ENCODE data around the gene HES5. TPM values are rescaled to one million over a fixed set of nuclear protein-coding genes. Genes with fewer than 3 reads are reported as not detected.
A peak's percentile ranks its signal among the peaks of the same experiment; 100 is the strongest.
"Not testable (repeated sequence)": the region's sequence is repeated elsewhere in the genome, so short reads cannot be mapped to it uniquely, and the experiment has no call there.

Gene HES5
- total RNA-seq, 1 experiment from 2014 or later = not detected

DNA sequence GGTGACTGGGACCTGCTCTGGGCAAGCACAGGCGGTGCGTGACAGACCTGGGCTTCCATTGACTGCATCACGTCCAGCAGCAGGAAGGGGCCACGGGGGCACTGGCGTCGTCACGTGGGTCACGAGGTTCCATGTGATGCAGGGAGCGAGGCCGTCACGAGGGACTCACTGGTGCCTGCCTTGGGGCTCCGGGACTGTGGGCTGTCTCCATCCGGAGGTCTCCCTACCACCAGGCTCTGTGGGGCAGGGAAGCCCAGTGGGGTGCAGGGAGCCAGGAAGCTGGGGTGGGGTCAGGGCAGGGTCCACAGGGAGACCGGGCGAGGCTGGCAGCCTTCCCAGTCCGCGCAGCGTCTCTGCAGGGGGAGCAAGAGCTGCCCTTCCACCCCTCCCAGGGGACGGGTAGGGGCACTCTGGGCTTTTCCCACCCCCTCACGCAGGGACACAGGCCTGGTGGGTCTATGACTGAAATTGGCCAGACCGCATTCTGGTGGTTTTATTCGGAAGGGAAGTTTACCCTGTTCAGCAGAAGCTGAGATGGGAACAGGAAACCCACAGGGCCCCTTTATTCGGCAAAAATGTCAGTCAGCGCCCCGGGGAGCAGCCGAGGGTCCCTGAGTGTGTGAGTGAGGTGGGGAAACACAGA lies 25.7 kb upstream of the HES5 start:
- Histone ChIP-seq H3K9me3 (replicated peaks) (no peaks in the 10 kb centered on the region), H3K27ac (no peak overlapping the region), H3K4me1 (no peaks in the 10 kb centered on the region), H3K36me3 (no peaks in the 10 kb centered on the region), H3K27me3 (peaks cover 66% of the 10 kb centered on the region), H3K4me3 (0 out of 2 replicates have a peak overlapping the region, but pooled peaks have one; percentile 7)
- no peak for DNase-seq

DNA sequence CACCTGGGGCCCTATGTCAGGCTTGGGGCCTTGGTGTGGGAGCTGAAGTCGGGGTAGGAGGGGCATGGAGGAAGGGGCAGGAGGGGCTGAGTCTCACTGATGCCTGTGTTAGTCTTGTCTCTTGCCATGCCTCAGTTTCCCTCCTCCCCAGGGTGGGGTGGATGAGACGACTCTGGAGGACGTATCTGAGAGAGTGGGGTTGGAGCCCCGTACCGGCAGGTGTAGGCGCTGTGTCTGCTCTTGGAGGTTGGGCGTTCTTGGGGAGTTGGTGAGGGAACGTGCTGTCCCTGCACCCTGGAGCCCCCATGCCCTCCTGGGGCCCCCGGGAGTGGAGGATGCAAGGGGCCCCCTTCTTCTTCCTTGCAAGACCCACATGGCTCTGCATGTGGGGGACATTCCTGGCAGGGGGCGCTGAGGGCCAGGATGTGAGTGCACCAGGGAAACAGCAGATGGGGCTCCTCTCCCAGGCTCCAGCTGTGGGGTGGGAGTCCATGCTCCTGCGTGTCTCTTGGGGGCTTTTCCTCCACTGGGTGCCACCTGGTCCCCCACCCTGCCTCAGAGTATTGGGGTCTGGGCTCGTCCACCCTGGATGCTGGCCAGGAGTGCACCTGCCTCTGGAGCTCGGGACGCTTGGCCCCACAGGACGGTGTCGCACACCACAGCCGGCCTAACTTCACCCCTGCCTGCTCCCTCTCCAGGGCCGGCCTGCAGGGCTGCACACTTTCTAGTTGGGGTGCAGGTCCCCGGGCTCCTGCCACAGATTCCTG lies 24.7 kb upstream of the HES5 start:
- no peak for DNase-seq
- Histone ChIP-seq H3K4me3 (no peak overlapping the region), H3K27ac (no peak overlapping the region), H3K9me3 (replicated peaks) (no peaks in the 10 kb centered on the region), H3K4me1 (no peaks in the 10 kb centered on the region), H3K36me3 (no peaks in the 10 kb centered on the region), H3K27me3 (peaks cover 61% of the 10 kb centered on the region)

DNA sequence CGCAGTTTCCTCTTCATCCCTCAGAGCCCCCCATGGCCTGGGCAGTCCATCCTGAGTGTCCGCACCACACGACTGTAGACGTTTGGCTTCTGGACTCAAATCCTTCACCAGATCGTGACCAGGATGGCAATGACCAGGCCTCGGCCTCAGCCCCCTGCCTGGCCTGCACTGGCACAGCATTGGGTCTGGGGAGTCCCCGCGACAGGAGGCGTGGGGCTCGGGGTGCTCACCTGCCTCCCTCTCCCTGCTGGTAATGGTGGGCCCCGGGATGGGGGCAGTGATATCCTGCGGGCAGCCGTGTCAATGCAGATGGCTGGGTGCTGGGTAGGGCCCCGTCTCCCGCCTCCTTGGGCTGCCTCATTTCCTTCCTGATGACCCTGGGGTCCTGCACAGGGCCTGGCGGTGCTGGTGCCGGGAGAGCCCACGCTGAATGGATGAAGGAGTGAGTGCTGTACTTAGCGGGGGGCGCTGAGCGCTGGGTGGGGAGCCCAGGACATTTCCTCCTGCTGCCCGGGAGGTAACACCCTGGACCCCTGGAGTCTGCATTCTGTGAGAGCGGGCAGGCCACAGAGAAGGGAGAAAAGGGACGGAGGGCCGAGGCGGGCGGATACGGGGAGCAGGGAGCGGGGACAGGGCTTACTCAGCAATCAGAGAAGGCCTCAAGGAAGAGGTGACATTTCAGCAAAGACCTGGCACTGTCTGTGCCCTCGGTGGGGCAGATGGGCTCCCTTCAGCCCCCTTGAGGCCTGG lies 24.0 kb upstream of the HES5 start:
- H3K4me1 ChIP-seq = no peaks in the 10 kb centered on the region
- no peak for DNase-seq

DNA sequence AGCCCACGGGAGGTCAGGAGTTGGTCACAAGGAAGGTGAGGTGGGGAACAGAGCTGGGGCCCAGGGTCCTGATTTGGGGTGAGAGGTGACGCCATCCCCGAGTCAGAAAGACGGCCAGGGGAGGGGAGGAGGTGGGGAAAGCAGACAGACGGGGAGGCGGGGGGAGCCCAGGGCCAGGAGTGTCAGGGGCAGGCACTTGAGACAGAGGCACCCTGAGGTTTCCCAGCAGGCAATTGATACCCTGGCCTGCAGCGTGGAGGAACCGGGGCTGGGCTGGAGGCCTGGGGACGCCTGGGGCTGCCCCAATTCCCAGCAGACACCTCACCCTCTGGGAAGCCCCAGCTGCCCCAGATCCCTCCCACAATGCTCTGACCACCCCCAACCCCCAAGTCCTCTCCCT lies 23.0 kb upstream of the HES5 start:
- not testable (repeated sequence) for DNase-seq; H3K4me3 ChIP-seq; H3K4me1 ChIP-seq; H3K27ac ChIP-seq; H3K9me3 ChIP-seq (replicated peaks); H3K36me3 ChIP-seq
- H3K27me3 ChIP-seq = peaks cover 55% of the 10 kb centered on the region

More for the DNA sequence above, 24.0 kb upstream of the HES5 start:
- Histone ChIP-seq H3K27ac (no peak overlapping the region), H3K27me3 (peaks cover 61% of the 10 kb centered on the region), H3K4me3 (no peak overlapping the region), H3K36me3 (no peaks in the 10 kb centered on the region), H3K9me3 (replicated peaks) (no peaks in the 10 kb centered on the region)

DNA sequence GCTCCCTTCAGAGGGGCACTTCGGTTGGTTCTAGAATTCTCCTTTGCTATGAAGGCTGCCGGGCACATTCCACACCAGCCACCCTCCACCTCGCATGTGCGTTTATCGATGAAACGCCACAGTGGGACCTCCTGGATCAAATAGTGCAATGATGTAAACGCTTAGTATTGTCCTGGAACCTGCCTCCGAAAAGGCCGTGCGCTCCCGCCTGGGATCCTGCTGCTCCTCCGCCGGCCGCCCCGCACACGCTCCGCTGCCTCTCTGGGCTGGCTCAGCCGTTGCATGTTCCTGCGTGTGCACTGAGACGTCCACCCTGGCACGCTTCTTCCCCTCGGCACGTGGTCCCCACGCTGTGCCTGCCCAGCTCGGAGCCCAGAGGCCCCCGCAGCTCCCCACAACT lies 22.1 kb upstream of the HES5 start:
- no peaks in the 10 kb centered on the region for H3K4me1 ChIP-seq
- peaks cover 48% of the 10 kb centered on the region for H3K27me3 ChIP-seq
- no peak for DNase-seq
- no peaks in the 10 kb centered on the region for H3K36me3 ChIP-seq
- H3K27ac ChIP-seq = no peak overlapping the region
- H3K4me3 ChIP-seq = no peak overlapping the region
- no peaks in the 10 kb centered on the region for H3K9me3 ChIP-seq (replicated peaks)

DNA sequence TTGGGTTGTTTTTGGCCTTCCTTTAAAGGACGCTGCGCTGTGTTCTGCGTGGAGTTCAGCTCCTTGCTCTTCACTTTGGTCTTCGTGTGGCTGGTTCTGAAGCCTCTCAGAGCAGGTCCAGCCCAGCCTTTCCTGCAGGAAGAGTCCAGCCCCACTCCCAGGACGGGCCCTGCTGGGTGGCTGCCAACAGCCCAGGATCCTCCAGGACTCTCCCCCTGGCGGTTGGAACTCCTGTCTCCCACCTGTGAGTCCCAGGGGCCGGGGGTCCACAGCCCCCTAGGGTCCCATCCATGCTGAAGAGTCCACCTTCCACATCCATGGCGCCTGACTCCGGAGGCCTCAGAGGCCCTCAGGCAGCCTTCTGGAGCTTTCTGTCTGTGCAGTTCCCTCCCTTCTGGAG lies 21.5 kb upstream of the HES5 start:
- H3K27me3 ChIP-seq = peaks cover 44% of the 10 kb centered on the region
- not testable (repeated sequence) for H3K36me3 ChIP-seq; DNase-seq; H3K4me1 ChIP-seq; H3K27ac ChIP-seq; H3K4me3 ChIP-seq; H3K9me3 ChIP-seq (replicated peaks)

DNA sequence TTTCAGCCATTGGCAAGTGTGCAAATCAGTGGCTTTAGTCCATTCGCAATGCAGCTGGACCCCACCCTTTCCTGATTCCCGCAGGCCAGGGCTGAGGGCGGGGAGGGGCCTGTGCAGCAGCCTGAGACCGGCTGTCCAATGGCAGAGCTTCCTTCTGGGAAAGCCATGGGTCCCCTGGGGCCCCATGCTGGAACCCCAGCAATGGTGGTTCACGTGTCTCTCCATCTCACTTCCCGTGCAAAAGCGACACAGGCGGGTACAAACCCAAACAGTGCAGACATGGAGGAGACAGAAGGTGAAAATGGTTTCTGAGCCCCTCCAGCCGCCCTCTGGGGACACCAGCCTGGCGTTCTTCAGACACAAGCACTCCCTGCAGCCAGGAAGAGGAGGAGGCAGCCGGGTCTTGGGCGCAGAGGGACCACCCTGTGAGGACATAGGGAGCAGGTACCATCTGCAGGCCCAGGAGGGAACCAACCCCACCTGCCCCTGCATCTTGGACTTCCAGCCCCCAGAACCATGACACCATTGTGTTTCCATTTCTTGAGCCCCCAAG lies 20.3 kb upstream of the HES5 start:
- not testable (repeated sequence) for H3K9me3 ChIP-seq (replicated peaks); H3K36me3 ChIP-seq; DNase-seq; H3K27ac ChIP-seq; H3K4me1 ChIP-seq; H3K4me3 ChIP-seq
- peaks cover 32% of the 10 kb centered on the region for H3K27me3 ChIP-seq

DNA sequence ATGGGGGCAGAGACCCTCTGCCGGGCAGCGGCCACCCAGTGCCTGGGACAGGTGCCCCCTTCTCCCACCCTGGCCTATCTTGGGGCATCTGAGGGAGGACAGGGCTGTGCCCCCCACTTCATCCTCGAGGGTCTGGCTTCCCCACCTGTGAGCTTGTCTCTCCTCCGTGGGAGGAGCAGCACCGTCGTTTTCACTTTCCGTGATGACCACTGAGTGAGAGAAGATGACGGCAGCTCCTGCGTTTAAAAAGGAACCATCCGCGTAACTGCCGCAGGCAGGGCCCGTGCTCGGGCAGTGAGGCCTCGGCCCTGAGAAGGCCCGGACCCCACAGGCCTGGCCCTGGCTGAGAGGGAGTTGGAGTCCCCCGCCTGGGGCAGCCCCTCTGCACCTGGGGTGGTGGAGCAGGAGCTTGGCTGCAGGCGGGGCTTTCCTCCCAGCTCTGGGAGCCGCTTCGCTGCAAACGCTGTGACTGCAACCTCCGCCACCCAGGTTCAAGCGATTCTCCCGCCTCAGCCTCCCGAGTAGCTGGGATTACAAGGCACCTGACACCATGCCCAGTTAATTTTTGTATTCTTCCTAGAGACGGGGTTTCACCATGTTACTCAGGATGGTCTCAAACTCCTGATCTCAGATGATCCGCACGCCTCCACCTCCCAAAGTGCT lies 19.4 kb upstream of the HES5 start:
- Histone ChIP-seq H3K27me3 (peaks cover 24% of the 10 kb centered on the region), H3K4me1 (peaks cover 10% of the 10 kb centered on the region)
- H3K36me3 ChIP-seq; H3K27ac ChIP-seq; H3K4me3 ChIP-seq; H3K9me3 ChIP-seq (replicated peaks); DNase-seq: not testable (repeated sequence)

DNA sequence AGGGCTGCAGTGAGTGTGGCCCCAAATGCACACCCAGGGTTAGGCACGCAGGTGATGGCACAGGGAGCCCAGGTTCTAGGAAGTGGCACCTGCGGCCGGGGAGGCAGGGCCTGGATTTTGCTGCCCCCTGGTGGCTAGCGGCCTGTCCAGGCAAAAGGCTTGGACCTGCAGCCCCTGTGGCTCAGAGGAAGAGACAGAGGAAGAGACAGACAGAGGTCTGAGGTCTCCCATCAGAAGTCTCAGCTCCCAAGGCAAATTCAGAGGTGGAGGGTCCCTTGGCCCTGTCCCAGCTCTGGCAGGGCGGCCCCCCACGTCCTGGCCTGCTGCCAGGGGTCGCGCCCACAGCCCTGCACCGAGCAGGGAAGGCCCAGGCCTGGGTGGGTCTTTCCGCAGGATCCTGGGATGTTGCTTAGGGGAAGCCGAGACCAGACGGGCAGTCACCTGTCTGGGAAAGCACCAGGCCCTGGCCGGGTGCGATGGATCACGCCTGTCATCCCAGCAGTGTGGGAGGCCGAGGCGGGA lies 18.1 kb upstream of the HES5 start:
- no peak overlapping the region for H3K4me3 ChIP-seq
- H3K27ac ChIP-seq = no peak overlapping the region
- no peaks in the 10 kb centered on the region for H3K9me3 ChIP-seq (replicated peaks)
- DNase-seq = peak; percentile 70 to 82
- H3K4me1 ChIP-seq = peaks cover 24% of the 10 kb centered on the region
- peaks cover 18% of the 10 kb centered on the region for H3K27me3 ChIP-seq
- H3K36me3 ChIP-seq = no peaks in the 10 kb centered on the region

DNA sequence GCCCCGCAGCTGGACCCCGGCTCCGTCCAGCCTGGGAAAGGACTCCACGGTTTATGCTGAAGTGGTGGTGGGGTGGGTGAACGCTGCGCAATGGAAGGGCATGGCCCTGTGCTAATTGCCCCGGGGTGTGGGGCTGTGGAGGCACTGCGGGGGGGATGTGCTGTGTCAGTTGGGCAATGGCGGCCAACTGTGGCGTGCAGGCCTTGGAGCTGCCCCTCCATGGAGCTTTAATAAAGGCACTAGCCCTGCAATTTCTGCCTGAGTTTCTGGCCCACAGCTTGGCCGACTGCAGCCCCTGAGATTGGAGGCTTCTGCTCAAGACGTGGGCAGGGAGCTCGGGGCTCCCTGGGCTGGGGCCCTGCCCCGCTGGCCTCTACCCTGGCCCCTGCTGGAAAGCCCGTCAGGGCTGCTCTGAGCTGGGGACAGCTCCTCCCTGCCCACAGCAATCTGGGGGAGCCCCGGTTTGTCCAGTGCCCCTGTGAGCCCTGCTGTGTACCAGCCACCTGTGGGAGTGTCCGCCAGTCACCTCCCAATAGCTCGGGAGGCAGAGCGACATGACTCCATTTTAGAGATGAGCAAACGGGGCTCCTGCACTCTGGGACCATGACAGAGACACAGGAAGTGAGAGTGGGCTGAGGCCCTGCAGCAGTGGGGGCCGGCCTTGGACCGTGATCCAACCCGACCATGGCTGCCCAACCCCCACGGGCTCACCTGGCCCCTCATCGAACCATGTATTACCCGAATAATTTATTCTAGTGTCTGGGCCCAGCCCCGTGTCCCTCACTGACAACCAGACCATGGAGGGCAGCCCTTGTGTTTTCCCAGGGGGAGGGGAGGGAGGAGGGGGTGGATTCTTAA lies 17.4 kb upstream of the HES5 start:
- Histone ChIP-seq H3K9me3 (replicated peaks) (no peaks in the 10 kb centered on the region), H3K4me3 (no peak overlapping the region), H3K27ac (no peak overlapping the region), H3K27me3 (peaks cover 18% of the 10 kb centered on the region), H3K4me1 (peaks cover 27% of the 10 kb centered on the region), H3K36me3 (no peaks in the 10 kb centered on the region)
- DNase-seq = no peak

DNA sequence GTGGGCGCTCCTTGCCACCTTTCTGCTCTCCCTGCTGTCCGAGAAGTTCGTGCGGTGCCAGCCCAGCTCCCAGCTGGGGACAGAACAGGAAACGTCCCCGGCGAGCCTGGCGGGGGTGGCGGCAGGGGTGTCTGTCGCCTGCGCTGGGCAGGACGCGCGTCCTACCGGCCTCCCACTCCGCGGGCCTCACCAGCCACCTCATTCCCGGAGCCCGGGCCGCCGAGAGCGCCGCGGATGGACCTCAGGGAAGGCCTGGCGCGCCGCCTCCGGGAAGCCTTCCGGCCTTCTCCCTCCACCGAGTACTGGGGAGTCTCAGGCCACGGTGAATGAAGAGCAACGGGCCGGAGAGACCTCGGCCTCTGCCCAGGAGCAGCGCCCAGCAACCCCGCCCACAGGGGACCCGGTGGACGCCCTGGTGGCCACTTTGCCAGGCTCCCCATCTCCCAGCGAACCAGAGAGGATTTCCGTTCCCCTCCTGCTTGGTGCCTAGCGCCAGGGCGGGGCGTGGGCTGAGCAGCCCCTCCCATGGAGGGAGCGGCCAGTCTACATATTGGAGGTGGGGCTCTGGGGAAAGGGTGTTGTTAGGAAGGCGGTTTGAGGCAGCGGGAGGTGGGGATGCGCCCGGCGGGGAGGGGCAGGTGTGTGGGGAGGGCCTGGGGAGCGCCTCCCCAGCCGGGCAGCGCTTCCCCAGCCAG lies 16.6 kb upstream of the HES5 start:
- Histone ChIP-seq H3K27me3 (peaks cover 20% of the 10 kb centered on the region), H3K9me3 (replicated peaks) (no peaks in the 10 kb centered on the region), H3K4me1 (peaks cover 27% of the 10 kb centered on the region), H3K36me3 (no peaks in the 10 kb centered on the region), H3K4me3 (no peak overlapping the region), H3K27ac (no peak overlapping the region)
- peak in 1 of 2 experiments; percentile 52 for DNase-seq

DNA sequence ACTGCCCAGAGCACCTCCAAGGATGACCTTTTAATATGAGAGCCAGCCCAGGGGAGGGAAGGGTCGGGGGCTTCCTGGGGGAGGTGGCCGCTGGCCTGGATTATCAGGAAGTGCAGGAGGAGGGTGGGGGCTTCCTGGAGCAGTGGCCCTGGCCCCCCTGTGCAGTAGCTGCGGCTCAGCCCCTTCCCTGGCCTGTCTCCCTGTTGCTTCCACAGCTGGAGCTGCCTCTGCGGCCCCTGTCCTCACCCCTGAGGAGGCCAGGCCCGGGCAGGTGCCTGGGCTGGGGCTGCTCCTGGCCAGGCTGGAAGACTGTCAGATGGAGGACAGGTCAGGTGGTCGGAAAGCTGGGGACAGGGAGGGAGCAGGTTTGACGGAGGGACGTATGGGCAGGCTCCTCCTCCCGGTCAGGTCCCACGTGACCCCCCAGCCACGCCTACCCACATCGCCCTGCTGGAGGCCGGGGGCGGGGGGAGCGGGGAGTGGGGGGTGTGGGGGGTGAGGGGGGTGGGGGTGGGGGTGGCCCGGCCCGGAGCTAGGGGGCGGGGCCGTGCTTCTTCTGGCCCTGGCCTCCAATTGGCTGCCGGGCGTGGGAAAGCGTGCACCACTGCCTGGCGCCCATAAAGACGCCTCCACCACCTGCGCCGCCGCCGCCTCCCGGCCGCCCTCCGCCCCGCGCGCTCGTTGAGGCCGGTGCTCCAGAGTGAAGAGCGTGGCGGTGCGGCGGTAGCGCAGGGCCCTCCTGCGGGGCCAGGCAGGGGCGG lies 15.9 kb upstream of the HES5 start:
- H3K36me3 ChIP-seq = no peaks in the 10 kb centered on the region
- no peaks in the 10 kb centered on the region for H3K9me3 ChIP-seq (replicated peaks)
- H3K4me1 ChIP-seq = peaks cover 30% of the 10 kb centered on the region
- H3K27ac ChIP-seq = no peak overlapping the region
- H3K27me3 ChIP-seq = peaks cover 19% of the 10 kb centered on the region; the same call in 1 of the 2 replicates
- DNase-seq = peak; percentile 67 to 70
- H3K4me3 ChIP-seq = no peak overlapping the region

Data from SJCRH30 (cell line).